H1 (cell line): Measurements from ENCODE around the gene EIF2B2. TPM values are rescaled to one million over a fixed set of nuclear protein-coding genes. Genes with fewer than 3 reads are reported as not detected.

Source experiments
- CTCF ChIA-PET: fragments of 300-600 bp; sonication (Branson Sonifier 250); formaldehyde crosslinking; loops from one replicate; lab custom pipeline; 2021; ENCODE audit not compliant: partially characterized antibody; lab: Charles Lee
- POLR2A ChIA-PET: fragments of 300-600 bp; sonication (Branson Sonifier 250); formaldehyde crosslinking; loops from one replicate; lab custom pipeline; 2021; ENCODE audit warnings: inconsistent platforms; ENCODE audit not compliant: partially characterized antibody; lab: Charles Lee
- DNase-seq, 2 experiments: peaks; one replicate each; pipeline versions ENCODE4 v3.0.0 to v3.0.0-alpha.2; 2010 to 2022; ENCODE audit warnings: low spot score in 2 of 2, low read depth in 1 of 2, mixed read lengths in 1 of 2
- FAIRE-seq: peaks from 2 replicates; lab custom pipeline; 2011; peaks lifted over from hg19 to GRCh38; lab: Jason Lieb, UNC
- H2AFZ ChIP-seq: 2 replicates; pipeline ENCODE4 v1.8.1; 2012; ENCODE audit warnings: low read length, inconsistent platforms
- H2AK5ac ChIP-seq: 2 replicates; pipeline ENCODE4 v1.6.1; 2013; ENCODE audit warnings: low read depth, low read length
- H2BK120ac ChIP-seq: replicated peaks from 2 replicates; pipeline ENCODE3; 2013; ENCODE audit warnings: low read depth, low read length, inconsistent platforms
- H2BK12ac ChIP-seq: 2 replicates; pipeline ENCODE4 v1.6.1; 2013; ENCODE audit warnings: low read depth, low read length
- H2BK15ac ChIP-seq: 2 replicates; pipeline ENCODE4 v1.6.1; 2013; ENCODE audit warnings: low read length
- H2BK20ac ChIP-seq: 2 replicates; pipeline ENCODE4 v1.6.1; 2013; ENCODE audit warnings: low read length
- H2BK5ac ChIP-seq: 2 replicates; pipeline ENCODE4 v1.6.1; 2013; ENCODE audit warnings: low read depth, low read length
- H3K14ac ChIP-seq: 2 replicates; pipeline ENCODE4 v1.6.1; 2013; ENCODE audit warnings: inconsistent platforms; ENCODE audit not compliant: insufficient read length
- H3K18ac ChIP-seq: 2 replicates; pipeline ENCODE4 v1.6.1; 2013; ENCODE audit warnings: low read length; ENCODE audit errors: extremely low read depth
- H3K23ac ChIP-seq: 2 replicates; pipeline ENCODE4 v1.6.1; 2013; ENCODE audit warnings: inconsistent platforms; ENCODE audit not compliant: insufficient read length
- H3K23me2 ChIP-seq: 2 replicates; pipeline ENCODE4 v1.6.1; 2013; ENCODE audit warnings: low read depth, low read length
- H3K27ac ChIP-seq: 2 replicates; pipeline ENCODE4 v1.6.1; 2011; ENCODE audit warnings: low read depth, low read length, inconsistent platforms
- H3K27me3 ChIP-seq, 4 experiments: replicated peaks in 1 of 4; 1 replicate in 1 of 4; 2 replicates in 3 of 4; pipeline versions ENCODE4 v1.6.1 to v1.8.1; 2011 to 2013; ENCODE audit warnings: low read length in 3 of 4, mild to moderate bottlenecking in 3 of 4, inconsistent platforms in 2 of 4, mixed read lengths in 2 of 4, moderate library complexity in 1 of 4; ENCODE audit not compliant: control insufficient read depth in 3 of 4, insufficient read depth in 3 of 4; ENCODE audit errors: extremely low read depth in 1 of 4
- H3K36me3 ChIP-seq, 4 experiments: 2 replicates each; pipeline versions ENCODE4 v1.6.1 to v1.8.1; 2011 to 2013; ENCODE audit warnings: mild to moderate bottlenecking in 4 of 4, low read length in 3 of 4, moderate library complexity in 2 of 4, control low read depth in 1 of 4, inconsistent platforms in 1 of 4; ENCODE audit not compliant: insufficient read depth in 4 of 4, control insufficient read depth in 2 of 4
- H3K4ac ChIP-seq: replicated peaks from 2 replicates; pipeline ENCODE3; 2013; ENCODE audit warnings: low read length, low read depth, mixed read lengths, inconsistent platforms; ENCODE audit not compliant: insufficient read length
- H3K4me1 ChIP-seq, 4 experiments: replicated peaks in 1 of 4; 1 replicate in 1 of 4; 2 replicates in 3 of 4; pipeline versions ENCODE4 v1.6.1 to v1.8.1; 2011 to 2013; ENCODE audit warnings: low read length in 3 of 4, inconsistent platforms in 2 of 4, mixed read lengths in 1 of 4; ENCODE audit not compliant: insufficient read depth in 4 of 4, control insufficient read depth in 3 of 4
- H3K4me2 ChIP-seq, 2 experiments: 2 replicates each; pipeline versions ENCODE4 v1.6.1 to v1.8.1; 2011 to 2013; ENCODE audit warnings: low read depth in 2 of 2, low read length in 2 of 2, control low read depth in 1 of 2, inconsistent platforms in 1 of 2, mild to moderate bottlenecking in 1 of 2; ENCODE audit not compliant: insufficient read depth in 1 of 2
- H3K4me3 ChIP-seq, 4 experiments: fragments of 200-600, 300-600 bp in 1 of 4; sonication (generic), shearing (Covaris generic), sonication (Bioruptor Twin) in 1 of 4; 2 replicates each; pipeline versions ENCODE4 v1.5.1 to v1.8.1; 2011 to 2016; ENCODE audit warnings: low read length in 4 of 4, low read depth in 3 of 4, control low read depth in 2 of 4, inconsistent platforms in 2 of 4, mild to moderate bottlenecking in 2 of 4, mixed read lengths in 1 of 4, moderate library complexity in 1 of 4; ENCODE audit not compliant: insufficient read depth in 2 of 4; ENCODE audit errors: extremely low read depth in 1 of 4
- H3K56ac ChIP-seq: replicated peaks from 2 replicates; pipeline ENCODE3; 2013; ENCODE audit warnings: low read depth, mild to moderate bottlenecking, mixed read lengths, low read length, inconsistent platforms; ENCODE audit not compliant: insufficient read length
- H3K79me1 ChIP-seq: 2 replicates; pipeline ENCODE4 v1.6.1; 2013; ENCODE audit warnings: low read depth, low read length, control low read depth
- H3K79me2 ChIP-seq, 2 experiments: 2 replicates each; pipeline versions ENCODE4 v1.6.1 to v1.8.1; 2012 to 2013; ENCODE audit warnings: low read length in 2 of 2, mild to moderate bottlenecking in 2 of 2, inconsistent platforms in 1 of 2; ENCODE audit not compliant: insufficient read depth in 2 of 2, control insufficient read depth in 1 of 2
- H3K9ac ChIP-seq, 4 experiments: replicated peaks in 1 of 4; 1 replicate in 1 of 4; 2 replicates in 3 of 4; pipeline versions ENCODE4 v1.6.1 to v1.8.1; 2011 to 2013; ENCODE audit warnings: low read depth in 3 of 4, low read length in 3 of 4, control low read depth in 2 of 4, mild to moderate bottlenecking in 2 of 4, moderate library complexity in 2 of 4, inconsistent platforms in 1 of 4; ENCODE audit errors: extremely low read depth in 1 of 4
- H3K9me3 ChIP-seq, 2 experiments: 2 replicates each; pipeline versions ENCODE4 v1.6.1 to v1.8.1; 2012 to 2013; ENCODE audit warnings: mild to moderate bottlenecking in 2 of 2, moderate library complexity in 2 of 2, control low read depth in 1 of 2, inconsistent platforms in 1 of 2, low read depth in 1 of 2, low read length in 1 of 2, mixed read lengths in 1 of 2; ENCODE audit not compliant: insufficient read depth in 2 of 2
- H4K20me1 ChIP-seq, 2 experiments: replicated peaks in 1 of 2; 2 replicates each; pipeline versions ENCODE3 to v1.8.1; 2011 to 2013; ENCODE audit warnings: inconsistent platforms in 2 of 2, low read length in 2 of 2, mild to moderate bottlenecking in 1 of 2; ENCODE audit not compliant: insufficient read depth in 2 of 2, control insufficient read depth in 1 of 2
- H4K5ac ChIP-seq: 2 replicates; pipeline ENCODE4 v1.6.1; 2013; ENCODE audit warnings: low read length, low read depth, mixed read lengths, inconsistent platforms; ENCODE audit not compliant: insufficient read length
- H4K8ac ChIP-seq: 2 replicates; pipeline ENCODE4 v1.8.0; 2013; ENCODE audit warnings: mild to moderate bottlenecking, moderate library complexity, low read length, inconsistent platforms; ENCODE audit not compliant: insufficient read depth; ENCODE audit errors: extremely low read depth
- H4K91ac ChIP-seq: replicated peaks from 2 replicates; pipeline ENCODE3; 2013; ENCODE audit warnings: low read length, mixed read lengths, inconsistent platforms; ENCODE audit not compliant: insufficient read length
- NANOG ChIP-seq: IDR thresholded peaks from 2 replicates; pipeline ENCODE4 v1.6.1; 2011; ENCODE audit warnings: low read length, low read depth, mild to moderate bottlenecking, inconsistent platforms; ENCODE audit not compliant: insufficient read depth, poor library complexity, severe bottlenecking
- POLR2A ChIP-seq, 2 experiments: IDR thresholded peaks; 1 replicate in 1 of 2; 2 replicates in 1 of 2; pipeline ENCODE4 v1.6.1; 2011; ENCODE audit warnings: low read depth in 2 of 2, low read length in 2 of 2, mild to moderate bottlenecking in 2 of 2; ENCODE audit errors: control extremely low read depth in 1 of 2
- SP2 ChIP-seq: IDR thresholded peaks from 2 replicates; pipeline ENCODE4 v1.6.1; 2012; ENCODE audit warnings: mild to moderate bottlenecking, low read length, inconsistent platforms
- TBP ChIP-seq: IDR thresholded peaks from 2 replicates; pipeline ENCODE4 v1.6.1; 2011; ENCODE audit warnings: low read depth, low read length, improper control_type of control experiment
- WGBS, 2 experiments: shearing (Covaris generic) in 1 of 2; methylation state at CpG; one replicate each; pipeline versions ENCODE4 v1.1.6 to v1.1.7; 2013 to 2015; ENCODE audit warnings: low lambda C conversion rate in 2 of 2, mixed read lengths in 2 of 2, inconsistent platforms in 1 of 2, low coverage in 1 of 2, missing lambda C conversion rate in 1 of 2; ENCODE audit not compliant: insufficient replicate concordance in 2 of 2, insufficient coverage in 1 of 2, insufficient read length in 1 of 2; ENCODE audit errors: extremely low coverage in 1 of 2, missing lambda C conversion rate in 1 of 2; 5-methylcytosine and 5-hydroxymethylcytosine counted together
- polyA plus RNA-seq, 7 experiments: library from polyadenylated mRNA; depleted of rRNA in 3 of 7; stranded (reverse) in 5 of 7; unstranded in 2 of 7; fragments of >200 nt in 5 of 7; fragments of 200-250 nt in 2 of 7; gene quantifications; 1 replicate in 5 of 7; 2 replicates in 1 of 7; 4 replicates in 1 of 7; pipeline versions ENCODE4 v1.2.1 to v1.2.3, GENCODE V29; 2011 to 2013; ENCODE audit warnings: missing spikeins in 2 of 7, mixed read lengths in 2 of 7
- total RNA-seq: library from RNA; stranded (reverse); fragmentation: NEBNext Ultra II Directional; extraction: Animal tissue kit (Norgen Biotek cat#: 25700); gene quantifications from 2 replicates; pipeline ENCODE4 v1.2.1, GENCODE V29; 2021

EIF2B2 gene
- total and polyA plus RNA-seq, 2 of the 8 experiments (the other 6 are each of a cell fraction or from before 2014, with no cell fraction given) = 42.6 to 79.9 TPM

- POLR2A ChIA-PET = interaction anchor here (0.9 kb wide), 1 partner anchor 38 kb away, joined by 3 read pairs; no protein-coding TSS in a partner anchor
- H3K9ac ChIP-seq = no peak overlapping the region
- H3K36me3 ChIP-seq = no peaks in the 10 kb centered on the region
- no peak overlapping the region for H3K4ac ChIP-seq
- no peak overlapping the region for H4K5ac ChIP-seq
- no peaks in the 10 kb centered on the region for H3K79me2 ChIP-seq
- FAIRE-seq (no peak), DNase-seq (no peak)
- H2AK5ac ChIP-seq = no peak overlapping the region
- H3K23ac ChIP-seq = no peak overlapping the region
- no peak overlapping the region for H4K8ac ChIP-seq
- H3K4me3 ChIP-seq = no peak overlapping the region
- no peaks in the 10 kb centered on the region for H3K23me2 ChIP-seq
- H3K56ac ChIP-seq = no peak overlapping the region
- H3K4me2 ChIP-seq = no peak overlapping the region
- no peak overlapping the region for H3K14ac ChIP-seq
- H4K20me1 ChIP-seq = no peaks in the 10 kb centered on the region
- H3K27me3 ChIP-seq = no peaks in the 10 kb centered on the region
- CTCF ChIA-PET = interaction anchor here (0.6 to 1.6 kb wide), 6 partner anchors 8 to 100 kb away, joined by 3 to 7 read pairs (median 3); no protein-coding TSS in a partner anchor
- H4K91ac ChIP-seq = no peak overlapping the region
- H2BK15ac ChIP-seq = no peak overlapping the region
- 92% methylated on average over 4 of the region's 4 CpGs; no CpG with 5 or more reads in 1 of the 2 experiments for WGBS, 2 experiments
- H2BK12ac ChIP-seq = no peak overlapping the region
- no peaks in the 10 kb centered on the region for H3K79me1 ChIP-seq
- H2BK20ac ChIP-seq = no peak overlapping the region
- no peak overlapping the region for H3K27ac ChIP-seq
- no peak overlapping the region for H2AFZ ChIP-seq
- no peak overlapping the region for H2BK120ac ChIP-seq
- no peaks in the 10 kb centered on the region for H3K9me3 ChIP-seq
- no peak overlapping the region for H3K18ac ChIP-seq
- H2BK5ac ChIP-seq = no peak overlapping the region
- peaks cover 2 to 8% (median 5%) of the 10 kb centered on the region in 4 experiments; a peak in 5 of 7 replicates for H3K4me1 ChIP-seq
- TF ChIP-seq POLR2A (IDR thresholded peaks at IDR 0.05; ENCODE audit: control extremely low read depth in 1 of 2, low read depth in 2 of 2, low read length in 2 of 2) (no peak), NANOG (no peak), TBP (no peak), SP2 (no peak)
Observed at GRCh38 chr14:74988131-74988530, 14.6 kb upstream of the EIF2B2 start.
